Epithelial cell of esophagus (primary cell): Measurements from ENCODE around the gene LACTBL1.

Experiments used
- DNase-seq: peaks from one replicate; pipeline ENCODE4 v3.0.0; 2010; ENCODE audit warnings: low read depth
- H3K4me3 ChIP-seq: 2 replicates; pipeline ENCODE4 v1.5.1; 2011; ENCODE audit warnings: mild to moderate bottlenecking, low read length, control low read depth
- CTCF ChIP-seq: IDR thresholded peaks from 2 replicates; pipeline ENCODE4 v1.5.1; 2011; ENCODE audit warnings: low read depth, mild to moderate bottlenecking, low read length, control low read depth, inconsistent platforms; ENCODE audit not compliant: insufficient read depth; ENCODE audit errors: missing control alignments

The LACTBL1 gene

GRCh38 chr1:22915816-22916470 lies 56.7 kb downstream of the LACTBL1 start:
- no peak overlapping the region for H3K4me3 ChIP-seq
- TF ChIP-seq CTCF, result no peak
- DNase-seq, result no peak

- DNase-seq, result no peak
- TF ChIP-seq CTCF, result no peak
- H3K4me3 ChIP-seq, result no peak overlapping the region
These were observed 57.4 kb downstream of the LACTBL1 start for GRCh38 chr1:22915231-22915630.

GRCh38 chr1:22914633-22915217 lies 57.9 kb downstream of the LACTBL1 start:
- DNase-seq, result no peak
- no peak for TF ChIP-seq CTCF

GRCh38 chr1:22914156-22914555 lies 58.5 kb downstream of the LACTBL1 start:
- DNase-seq, result no peak
- H3K4me3 ChIP-seq, result no peak overlapping the region
- TF ChIP-seq CTCF, result no peak

More at GRCh38 chr1:22914633-22915217, 57.9 kb downstream of the LACTBL1 start:
- H3K4me3 ChIP-seq, result no peak overlapping the region

- no peak for TF ChIP-seq CTCF
- no peak overlapping the region for H3K4me3 ChIP-seq
- DNase-seq, result no peak
These were observed 59.1 kb downstream of the LACTBL1 start for GRCh38 chr1:22913421-22914141.

GRCh38 chr1:22912311-22912710 lies 60.4 kb downstream of the LACTBL1 start:
- TF ChIP-seq CTCF, result no peak
- no peak overlapping the region for H3K4me3 ChIP-seq
- DNase-seq, result no peak
